NB4 (cell line): Measurements from ENCODE around the gene PRDM1.

Experiments
- DNase-seq: peaks from one replicate; pipeline ENCODE4 v3.0.0; 2010; ENCODE audit warnings: low read depth
- H3K4me3 ChIP-seq: one replicate; pipeline ENCODE4 v1.5.1; 2011; ENCODE audit warnings: mild to moderate bottlenecking, low read depth, low read length, moderate library complexity
- CTCF ChIP-seq: IDR thresholded peaks from one replicate; pipeline ENCODE4 v1.5.1; 2012; ENCODE audit warnings: low read depth, low read length
- MAX ChIP-seq: IDR thresholded peaks from 2 replicates; pipeline ENCODE4 v1.6.1; 2011; ENCODE audit warnings: low read depth, low read length
- MYC ChIP-seq: IDR thresholded peaks from 2 replicates; pipeline ENCODE4 v1.6.1; 2011; ENCODE audit warnings: low read depth, low read length
- POLR2A ChIP-seq: IDR thresholded peaks from 2 replicates; pipeline ENCODE4 v1.6.1; 2011; ENCODE audit warnings: mild to moderate bottlenecking; ENCODE audit not compliant: insufficient read length; ENCODE audit errors: extremely low read depth

Gene PRDM1

GRCh38 chr6:106142876-106143431 is 56.8 kb downstream of the PRDM1 start:
- DNase-seq = no peak
- no peak overlapping the region for H3K4me3 ChIP-seq
- no peak for TF ChIP-seq POLR2A
- no peak for TF ChIP-seq MYC
- no peak for TF ChIP-seq MAX
- no peak for TF ChIP-seq CTCF

- no peak overlapping the region for H3K4me3 ChIP-seq
- no peak for DNase-seq
- TF ChIP-seq POLR2A (no peak), MAX (no peak), CTCF (no peak), MYC (no peak)
Observed at GRCh38 chr6:106143665-106144064, 57.5 kb downstream of the PRDM1 start.

- no peak for DNase-seq
- no peak overlapping the region for H3K4me3 ChIP-seq
- TF ChIP-seq MAX = no peak
Observed at GRCh38 chr6:106145144-106145543, 59.0 kb downstream of the PRDM1 start.

GRCh38 chr6:106145741-106146227 is 59.6 kb downstream of the PRDM1 start:
- no peak for DNase-seq
- H3K4me3 ChIP-seq = no peak overlapping the region
- TF ChIP-seq MYC = no peak
- no peak for TF ChIP-seq MAX
- TF ChIP-seq POLR2A = no peak

GRCh38 chr6:106146852-106147351 is 60.8 kb downstream of the PRDM1 start:
- no peak for TF ChIP-seq MAX
- no peak for TF ChIP-seq CTCF
- no peak for TF ChIP-seq MYC
- TF ChIP-seq POLR2A = no peak
- peak; percentile 13 for DNase-seq
- no peak overlapping the region for H3K4me3 ChIP-seq

- no peak for DNase-seq
- no peak overlapping the region for H3K4me3 ChIP-seq
- TF ChIP-seq CTCF (no peak), MYC (no peak), MAX (no peak), POLR2A (no peak)
Observed at GRCh38 chr6:106147476-106147875, 61.3 kb downstream of the PRDM1 start.
